NCI-H748 treated with DMSO at 0.1 percent for 48 hours (cell line): ENCODE measurements around the gene GPR35.
A peak's percentile ranks its signal among the peaks of the same experiment; 100 is the strongest.
"Not testable (repeated sequence)": the region's sequence is repeated elsewhere in the genome, so short reads cannot be mapped to it uniquely, and the experiment has no call there.

ENCODE experiments used
- DNase-seq: peaks from one replicate; lab custom pipeline; 2025; lab: John Stamatoyannopoulos, UW

GPR35 gene

DNA sequence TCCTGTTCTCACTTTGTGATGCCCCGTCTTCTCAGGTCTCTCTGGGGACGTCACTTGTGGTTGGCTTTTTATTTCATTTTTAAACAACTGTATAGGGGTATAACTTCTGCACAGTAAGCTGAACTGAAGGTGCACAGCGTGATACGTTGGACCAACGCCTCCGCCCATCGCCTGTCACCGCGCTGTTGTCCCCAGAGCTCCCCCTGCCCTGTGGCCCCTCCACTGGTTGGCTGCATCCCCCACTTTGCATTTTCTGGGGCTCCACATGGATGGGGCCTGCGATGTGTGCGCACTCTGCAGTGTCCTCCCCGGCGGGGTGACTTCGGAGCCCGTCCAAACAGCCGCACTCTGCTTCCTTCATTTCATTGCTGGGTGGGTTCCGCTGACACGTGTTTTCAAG is 14.3 kb downstream of the GPR35 start:
- DNase-seq = no peak

DNA sequence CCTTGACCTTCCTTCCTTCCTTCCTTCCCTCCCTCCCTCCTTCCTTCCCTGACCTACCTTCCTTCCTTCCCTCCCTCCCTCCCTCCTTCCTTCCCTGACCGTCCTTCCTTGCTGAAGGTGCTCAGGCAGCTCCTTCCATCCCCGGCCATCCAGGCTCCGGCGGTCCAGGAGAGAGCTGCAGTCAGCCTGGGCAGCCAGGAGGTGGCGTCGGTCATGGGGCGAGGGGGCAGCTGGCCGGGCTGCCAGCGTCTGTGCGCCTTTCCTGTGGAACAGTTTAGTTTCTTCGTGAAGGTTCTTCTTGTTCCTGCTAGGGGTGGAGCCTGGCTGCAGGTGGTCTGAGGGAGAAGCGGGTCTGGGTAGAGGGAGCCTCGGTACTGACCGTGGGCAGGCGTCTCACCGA is 15.7 kb downstream of the GPR35 start:
- DNase-seq = peak; percentile 6

DNA sequence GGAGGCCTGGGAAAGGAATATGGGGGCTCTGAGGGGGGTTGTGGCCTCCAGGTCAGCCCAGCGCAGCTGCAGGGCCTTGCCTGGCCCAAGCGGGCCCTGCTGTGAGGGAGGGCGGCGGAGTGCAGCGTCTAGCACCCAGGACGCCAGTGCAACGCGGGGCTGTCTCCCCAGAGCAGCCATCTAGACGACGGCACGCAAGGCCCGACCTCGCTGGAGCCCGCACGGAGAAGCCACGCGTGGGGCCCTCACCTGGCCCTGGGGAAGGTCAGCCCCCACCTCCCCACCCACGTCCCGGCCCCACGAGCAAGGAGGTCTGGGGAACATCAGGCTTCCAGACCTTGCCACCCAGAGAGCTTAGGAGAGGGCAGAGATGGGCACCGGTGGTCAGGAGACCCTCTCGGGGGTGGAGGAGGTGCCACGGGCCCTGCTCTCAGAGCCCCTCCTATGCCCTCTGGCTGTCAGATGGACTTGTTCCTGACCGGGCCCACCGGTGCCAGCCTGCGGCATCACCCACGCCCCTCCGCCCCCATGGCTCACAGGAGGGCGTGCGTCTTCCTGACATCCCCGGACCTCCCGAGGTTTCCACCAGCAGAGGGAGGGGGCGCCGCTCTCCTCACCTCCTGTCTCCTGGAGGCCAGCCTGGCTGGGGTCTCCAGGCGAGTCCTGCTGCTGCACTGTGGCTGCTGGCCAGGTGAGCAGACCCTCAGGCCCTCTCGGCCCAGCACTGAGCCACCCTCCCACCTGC is 17.0 kb downstream of the GPR35 start:
- no peak for DNase-seq

DNA sequence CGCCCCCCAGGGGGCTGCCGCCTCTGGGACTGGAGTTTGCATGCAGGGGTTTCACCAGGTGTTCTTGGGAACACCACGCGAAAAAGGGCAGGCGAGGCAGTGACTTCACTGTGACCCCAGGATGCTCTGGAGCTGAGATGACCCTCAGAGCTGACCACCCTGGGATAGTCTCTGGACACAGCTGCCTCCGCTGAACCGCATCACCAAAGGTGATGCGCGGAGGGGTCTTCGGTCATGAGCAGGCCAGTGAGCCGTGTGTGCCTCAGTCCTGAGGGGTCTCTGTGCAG is 17.5 kb downstream of the GPR35 start:
- no peak for DNase-seq

DNA sequence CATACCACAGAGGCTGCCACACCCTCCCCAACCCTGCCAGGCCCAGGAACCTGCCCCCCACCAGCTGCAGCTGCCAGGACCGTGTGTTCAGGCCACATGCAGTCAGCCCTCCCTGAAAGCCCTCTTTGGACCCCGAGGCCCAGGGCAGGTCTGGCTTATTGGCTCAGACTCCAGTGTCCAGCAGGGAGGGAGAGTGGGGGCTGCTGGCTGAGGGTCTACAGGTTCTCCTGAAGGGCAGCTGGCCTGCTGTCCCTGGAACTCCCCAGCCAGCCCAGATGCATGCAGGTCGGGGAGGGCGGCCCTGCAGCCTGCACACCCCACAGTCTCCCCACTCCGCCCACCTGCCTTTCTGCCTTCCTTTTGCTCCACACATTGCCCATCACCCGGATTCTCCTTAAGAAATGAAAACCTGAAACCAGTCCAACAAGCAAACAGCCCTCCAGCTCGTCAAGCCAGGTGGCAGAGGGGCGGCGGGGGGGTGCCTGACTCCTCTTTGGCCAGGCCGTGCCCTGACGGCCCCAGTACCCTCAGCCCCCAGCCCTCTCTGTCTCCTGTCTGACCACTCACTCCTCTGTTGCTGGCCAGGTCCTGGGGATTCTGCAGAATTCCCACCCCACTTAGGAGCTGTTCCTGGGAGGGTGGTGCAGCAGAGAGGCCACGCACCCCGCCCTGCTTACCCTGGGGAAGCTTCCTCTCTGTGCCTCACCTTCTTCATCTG is 18.0 kb downstream of the GPR35 start:
- no peak for DNase-seq

DNA sequence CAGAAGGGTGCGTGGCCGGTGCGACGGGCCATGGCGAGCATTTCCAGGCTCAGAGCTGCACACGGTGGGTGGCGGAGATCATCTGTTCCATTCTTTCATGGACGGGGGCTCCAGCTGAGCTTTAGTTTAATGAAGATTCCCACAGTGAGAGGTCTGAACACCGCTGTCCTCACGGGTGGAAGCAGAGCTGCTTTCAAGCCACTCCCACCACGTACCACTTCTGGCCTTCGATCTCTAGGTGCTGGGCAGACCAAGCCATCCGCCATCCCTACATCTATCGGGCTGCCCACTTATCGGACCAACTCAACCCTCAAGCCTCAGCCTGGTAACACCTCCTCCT is 18.5 kb downstream of the GPR35 start:
- DNase-seq = no peak

DNA sequence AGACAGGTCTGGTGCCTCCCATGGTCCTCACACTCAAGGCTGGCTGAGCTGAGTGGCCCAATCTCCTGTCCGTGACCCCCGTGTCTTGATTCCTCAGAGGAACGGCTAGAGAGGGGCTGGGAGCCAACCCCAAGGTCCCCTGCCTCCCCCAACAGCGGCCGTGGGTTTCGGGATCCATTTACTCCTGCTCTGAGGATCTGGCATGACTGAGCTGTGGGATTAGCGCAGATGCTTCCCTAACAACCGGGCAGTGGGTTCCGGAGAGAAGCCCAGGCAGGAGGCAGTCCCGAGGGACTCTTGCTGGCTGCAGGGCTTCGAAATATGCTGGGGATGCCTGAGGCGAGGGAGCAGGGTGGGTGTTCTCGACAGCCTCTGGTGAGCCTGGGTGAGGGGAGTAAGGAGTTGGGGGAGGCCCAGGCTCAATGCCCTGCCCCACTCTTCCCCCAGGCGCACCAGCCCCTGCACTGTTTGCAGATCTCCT is 18.9 kb downstream of the GPR35 start:
- no peak for DNase-seq

DNA sequence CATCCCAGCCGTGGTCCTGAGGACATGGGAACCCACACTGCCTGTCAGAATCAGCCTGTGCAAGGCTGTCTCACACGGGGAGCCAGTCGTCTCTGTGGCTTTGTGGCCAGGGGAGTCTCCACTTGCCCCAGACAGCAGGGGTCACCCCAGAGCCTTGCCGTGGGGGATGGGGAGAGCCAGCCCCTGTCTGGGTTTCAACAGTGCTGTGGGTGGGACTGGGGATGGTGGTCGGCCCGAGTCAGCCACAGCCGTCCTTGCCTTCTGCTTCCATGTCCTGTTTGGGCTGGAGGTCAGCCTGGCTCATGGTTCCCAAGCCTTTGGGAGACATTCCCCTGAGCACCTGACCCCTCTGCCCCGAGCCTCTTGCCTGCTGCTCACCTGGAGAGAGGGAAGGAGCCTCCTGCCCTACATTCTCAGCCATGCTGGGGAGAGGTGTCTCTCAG is 19.6 kb downstream of the GPR35 start:
- DNase-seq = no peak

DNA sequence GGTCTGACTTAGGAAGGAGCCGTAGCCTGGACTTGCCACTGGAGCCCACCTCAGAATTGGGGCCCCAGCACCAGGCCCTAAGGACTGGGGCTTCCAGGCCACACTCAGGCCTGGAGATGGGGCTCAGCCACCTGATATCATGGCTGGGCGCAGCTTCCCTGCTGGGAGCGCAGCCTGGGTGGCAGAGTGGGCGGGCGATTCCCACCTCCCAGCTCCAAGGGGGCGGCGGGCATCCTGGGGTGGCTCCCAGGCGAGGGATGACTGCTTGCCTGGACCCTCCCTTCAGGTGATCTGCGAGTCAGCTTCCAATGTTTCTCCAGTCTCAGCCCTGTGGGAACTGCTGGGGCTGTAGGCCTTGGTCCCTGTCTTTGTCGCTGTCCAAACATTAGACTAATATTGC is 20.1 kb downstream of the GPR35 start:
- no peak for DNase-seq

DNA sequence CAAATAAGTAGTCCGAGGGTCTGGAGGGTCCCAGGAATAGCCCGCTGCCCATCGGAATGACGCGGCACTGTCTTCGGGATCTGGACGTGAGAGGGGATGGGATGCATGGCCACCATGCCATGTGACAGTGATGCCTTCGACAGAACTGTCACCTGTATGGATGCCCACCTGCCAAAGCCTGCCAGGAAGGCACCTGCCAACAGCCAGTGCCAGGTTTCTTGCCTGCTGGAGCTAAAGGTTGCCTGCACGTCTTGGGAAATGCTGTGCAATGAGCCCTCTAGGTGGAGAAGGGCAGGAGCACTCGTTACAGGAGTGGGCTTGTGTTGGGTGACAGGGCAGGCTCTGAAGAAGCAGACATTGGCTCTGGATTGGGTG is 20.5 kb downstream of the GPR35 start:
- no peak for DNase-seq

DNA sequence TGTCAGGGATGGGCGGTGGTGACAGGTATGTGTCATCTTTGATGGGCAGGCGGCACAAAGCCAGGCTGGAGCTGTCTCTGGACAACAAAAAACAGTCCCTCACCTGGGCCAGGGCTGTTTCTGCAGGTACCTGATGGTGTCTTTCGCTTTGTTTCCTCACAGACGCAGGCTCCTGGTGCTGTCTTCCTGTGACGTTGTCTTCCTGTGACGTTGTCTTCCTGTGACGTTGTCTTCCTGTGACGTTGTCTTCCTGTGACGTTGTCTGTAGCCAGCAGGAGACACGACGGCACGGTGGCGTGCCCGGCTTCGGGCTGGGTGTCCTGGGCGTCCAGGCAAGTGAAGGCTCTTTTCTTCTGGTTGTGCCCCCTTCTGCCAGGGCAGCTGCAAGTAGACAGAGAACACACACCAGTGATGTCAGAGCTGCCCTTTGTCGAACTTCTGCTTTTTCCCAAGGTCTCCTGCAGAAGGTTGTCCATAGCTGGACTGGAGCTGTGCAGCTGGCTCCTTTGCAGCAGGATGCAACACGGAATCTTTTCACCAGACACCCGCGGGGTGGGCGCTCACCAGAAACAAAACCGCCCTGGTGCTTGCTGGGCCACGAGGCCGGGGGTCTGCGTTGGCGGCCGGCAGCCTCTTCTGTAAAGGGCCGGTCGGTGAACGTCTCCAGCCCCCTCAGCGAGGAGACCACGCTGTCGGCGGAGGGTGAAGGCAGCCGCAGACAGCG is 21.1 kb downstream of the GPR35 start:
- DNase-seq = no peak

DNA sequence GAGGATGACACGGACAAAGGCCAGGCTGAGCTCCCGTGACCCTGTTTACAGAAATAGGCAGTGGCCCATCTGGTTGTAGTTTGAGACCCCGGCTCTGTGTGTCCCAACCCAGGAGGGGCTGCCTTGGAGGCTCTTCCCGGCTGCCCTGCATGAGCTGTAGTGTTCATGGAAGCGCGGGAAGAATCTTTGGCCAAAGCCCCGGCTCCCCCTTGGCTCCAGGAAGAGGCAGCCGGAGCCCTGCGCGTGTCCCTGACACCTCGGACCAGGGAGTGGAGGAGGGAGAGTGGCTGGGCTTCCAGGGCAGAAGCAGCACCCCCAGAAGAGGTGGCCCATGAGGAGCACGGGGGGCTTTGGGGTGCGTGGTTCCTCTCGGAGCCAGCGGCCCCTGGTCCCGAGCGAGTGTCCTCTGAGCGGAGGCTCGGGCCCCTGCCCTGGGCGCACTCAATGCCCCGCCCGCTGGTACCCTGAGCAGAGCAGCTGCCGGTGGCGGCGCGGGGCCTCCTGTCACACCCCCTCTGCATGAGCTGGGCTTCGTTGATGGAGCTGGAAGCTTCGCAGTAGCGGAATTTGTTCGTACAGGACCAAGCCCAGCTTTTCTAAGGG is 21.7 kb downstream of the GPR35 start:
- no peak for DNase-seq

DNA sequence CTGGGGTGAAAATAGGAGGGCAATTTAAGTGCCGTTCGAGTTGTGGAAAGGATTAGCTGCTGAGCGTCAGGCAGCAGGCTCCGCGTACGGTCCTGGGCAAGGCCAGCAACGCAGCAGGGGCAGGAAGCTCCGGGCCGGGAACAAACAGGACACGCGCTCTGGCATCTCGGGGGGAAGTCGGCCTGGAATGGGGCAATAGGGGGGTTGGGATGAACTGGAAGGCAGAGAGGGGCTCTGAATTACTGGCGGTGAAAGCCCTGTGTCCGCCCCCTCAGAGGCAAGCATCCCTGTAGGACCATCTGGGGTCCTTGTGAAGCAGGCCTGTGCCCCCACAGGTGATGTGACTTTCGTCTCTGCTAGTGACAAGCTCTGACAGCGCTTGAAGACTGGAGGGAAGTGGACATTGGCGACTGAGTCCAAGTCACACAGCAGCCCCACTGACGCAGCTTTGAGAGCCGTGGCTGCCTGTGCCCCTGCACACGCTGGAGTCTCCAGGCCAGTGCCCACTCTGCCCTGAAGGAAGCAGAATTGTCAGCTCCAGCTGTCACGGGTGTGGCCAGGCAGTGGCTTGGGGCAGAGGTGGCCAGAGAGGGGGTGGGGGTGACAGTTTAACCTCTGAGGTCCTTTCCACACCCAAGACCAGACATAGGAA is 22.3 kb downstream of the GPR35 start:
- DNase-seq = no peak

DNA sequence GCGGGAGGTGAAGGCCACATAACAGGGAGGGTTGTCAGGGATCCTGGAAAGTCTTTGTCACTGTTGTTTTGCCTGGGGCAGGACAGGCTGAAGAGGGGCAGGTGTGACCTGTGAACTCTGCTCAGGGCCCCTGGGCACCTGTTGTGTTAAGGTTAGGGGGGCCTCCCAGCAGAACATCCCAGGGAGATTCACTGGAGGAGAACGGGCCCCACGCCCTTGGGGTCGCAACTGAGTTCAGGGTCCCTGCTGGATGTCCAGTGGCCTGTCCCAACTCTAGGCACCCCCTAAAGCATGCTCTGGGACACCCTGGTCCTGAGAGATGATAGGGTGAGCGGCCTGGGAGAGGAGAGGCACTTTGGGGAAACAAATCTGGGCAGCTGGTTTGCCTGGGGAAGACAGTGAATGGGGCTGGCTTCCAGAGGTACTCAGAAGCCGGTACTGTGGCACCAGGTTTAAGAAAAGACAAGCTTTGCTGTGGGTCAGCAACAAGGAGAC is 22.9 kb downstream of the GPR35 start:
- no peak for DNase-seq

DNA sequence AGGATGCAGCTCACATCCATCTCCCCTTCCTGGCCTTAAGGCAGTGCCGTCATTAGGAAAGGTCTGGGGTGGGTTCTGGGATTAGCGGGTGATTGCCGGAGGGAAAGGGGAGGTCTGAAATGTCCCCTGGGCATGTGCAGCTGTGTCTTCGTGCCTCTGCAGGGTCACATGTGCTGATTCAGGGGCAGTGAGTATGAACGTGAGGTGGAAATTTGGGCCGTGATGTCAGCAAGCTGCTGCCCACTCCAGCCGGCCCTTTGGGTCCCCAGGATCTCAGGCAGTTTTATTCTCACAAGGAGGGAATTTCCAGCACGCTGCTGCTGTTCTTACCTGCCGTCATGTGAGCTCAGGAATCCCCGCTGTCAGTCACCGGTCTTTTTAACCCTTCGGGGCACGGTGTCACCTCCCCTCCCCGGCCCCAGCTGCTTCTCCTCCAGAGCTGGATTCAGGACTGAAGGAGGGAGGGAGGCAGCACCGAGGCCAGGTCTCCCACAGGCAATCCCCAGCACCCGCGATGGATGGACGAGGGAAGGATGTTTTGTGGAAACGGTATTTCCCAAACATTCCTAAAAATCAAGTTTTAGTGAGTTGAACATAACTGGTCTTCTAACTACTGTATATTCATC is 23.5 kb downstream of the GPR35 start:
- DNase-seq = no peak

DNA sequence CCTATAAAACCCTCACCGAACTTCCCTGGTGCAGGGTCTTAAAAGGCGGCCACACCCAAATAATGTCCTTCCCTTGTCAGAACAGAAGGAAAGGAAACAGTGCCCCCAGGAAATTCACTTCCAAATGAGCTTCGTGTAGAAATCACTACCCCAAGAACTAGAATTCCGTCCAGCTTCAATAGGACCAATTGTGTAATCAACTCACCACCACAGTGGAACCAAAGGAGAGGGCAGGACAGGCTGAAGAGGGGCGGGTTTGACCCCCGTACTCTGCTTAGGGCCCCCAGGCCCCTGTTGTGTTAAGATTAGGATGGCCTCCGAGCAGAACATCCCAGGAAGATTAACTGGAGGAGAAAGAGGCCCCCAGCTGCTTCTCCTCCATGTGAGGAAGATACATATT is 24.1 kb downstream of the GPR35 start:
- DNase-seq = no peak

DNA sequence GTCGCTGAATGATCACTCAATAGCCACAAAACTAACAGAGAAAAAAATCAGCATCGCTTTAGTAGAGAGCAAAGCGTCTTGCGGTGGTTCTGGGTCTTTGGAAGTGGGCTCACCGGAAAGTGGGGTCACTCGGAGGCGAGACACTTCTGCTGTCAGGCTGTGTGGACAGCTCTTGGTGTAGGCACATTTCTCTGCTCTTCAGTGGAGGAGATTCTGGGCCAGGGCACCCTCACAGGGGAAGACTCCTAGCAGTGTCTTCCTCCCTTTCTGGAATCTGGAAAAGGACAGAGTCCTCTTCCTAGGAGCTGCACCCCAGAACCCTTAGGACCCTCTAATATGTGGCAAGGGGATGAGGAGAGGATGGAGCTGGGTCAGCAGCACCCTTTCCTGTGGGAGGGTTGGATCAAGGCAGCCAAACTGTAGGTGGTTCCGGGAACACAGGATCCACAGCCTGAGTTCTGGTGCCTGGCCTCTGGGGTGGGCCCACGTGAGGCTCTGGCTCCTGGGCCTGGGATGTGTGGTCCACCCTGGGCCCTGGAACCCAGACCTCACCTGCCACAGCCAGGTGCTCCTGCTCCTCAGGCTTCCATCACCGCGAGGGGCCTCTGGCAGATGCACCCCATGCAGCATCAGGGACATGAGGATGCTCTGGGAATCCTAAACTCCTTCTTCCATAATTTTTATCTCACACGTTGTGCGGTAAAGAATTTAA is 25.1 kb downstream of the GPR35 start:
- no peak for DNase-seq

DNA sequence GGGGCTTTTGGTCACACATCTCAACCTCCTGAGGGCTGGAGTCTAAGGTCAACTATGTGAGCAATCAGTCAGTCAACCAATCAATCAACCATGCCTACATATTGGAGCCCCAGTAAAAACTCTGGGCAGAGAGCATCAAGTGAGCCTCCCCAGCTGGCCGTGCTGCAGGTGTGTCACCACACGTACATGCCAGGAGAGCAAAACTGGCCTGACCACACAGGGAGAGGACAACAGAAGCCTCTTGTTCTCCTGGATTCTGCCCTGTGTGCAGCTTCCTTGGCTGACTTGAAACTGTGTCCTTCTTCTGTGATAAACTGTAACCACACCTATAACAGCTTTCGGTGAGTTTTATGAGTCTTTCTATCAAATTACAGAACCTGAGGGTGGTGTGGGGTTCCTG is 25.9 kb downstream of the GPR35 start:
- DNase-seq = no peak

DNA sequence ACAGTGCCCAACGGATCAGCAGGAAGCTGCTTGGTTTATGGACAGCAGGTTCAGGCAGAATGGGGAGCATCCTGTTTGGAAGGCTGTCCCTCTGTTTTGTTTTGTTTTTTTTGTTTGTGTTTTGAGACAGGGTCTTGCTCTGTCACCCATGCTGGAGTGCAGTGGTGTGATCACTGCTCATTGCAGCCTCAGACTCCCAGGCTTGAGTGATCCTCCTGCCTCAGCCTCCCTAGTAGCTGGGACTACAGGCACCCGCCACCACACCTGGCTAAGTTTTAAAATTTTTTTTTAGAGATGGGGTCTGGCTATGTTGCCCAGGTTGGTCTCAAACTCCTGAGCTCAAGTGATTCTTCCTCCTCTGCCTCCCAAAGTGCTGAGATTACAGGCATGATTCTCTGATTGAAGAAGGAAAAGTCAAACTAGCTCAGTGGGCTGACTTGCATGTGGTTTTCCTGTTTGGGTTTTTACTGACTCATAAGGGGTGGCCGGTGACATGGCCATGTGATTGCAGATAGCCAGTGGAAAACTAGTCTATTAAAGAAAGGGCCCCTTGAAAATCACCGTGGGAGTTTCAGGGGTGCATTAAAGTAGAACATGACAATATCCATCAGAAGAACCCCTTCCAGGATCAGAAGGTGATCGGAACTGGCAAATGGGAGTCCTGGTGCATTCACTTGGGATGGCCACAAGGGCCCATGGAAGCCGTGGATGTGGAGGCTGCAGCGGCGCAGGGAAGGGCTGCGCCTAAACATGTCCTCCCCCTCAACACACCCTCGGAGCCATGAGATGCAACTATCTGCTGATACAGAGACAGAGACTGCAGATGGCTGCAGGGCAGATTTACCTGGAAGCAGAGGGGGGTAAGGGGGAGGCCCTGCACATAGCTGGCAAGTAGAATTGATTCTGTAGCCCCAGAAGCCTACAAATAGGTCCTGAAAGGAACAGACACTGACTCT is 30.9 kb downstream of the GPR35 start:
- no peak for DNase-seq

DNA sequence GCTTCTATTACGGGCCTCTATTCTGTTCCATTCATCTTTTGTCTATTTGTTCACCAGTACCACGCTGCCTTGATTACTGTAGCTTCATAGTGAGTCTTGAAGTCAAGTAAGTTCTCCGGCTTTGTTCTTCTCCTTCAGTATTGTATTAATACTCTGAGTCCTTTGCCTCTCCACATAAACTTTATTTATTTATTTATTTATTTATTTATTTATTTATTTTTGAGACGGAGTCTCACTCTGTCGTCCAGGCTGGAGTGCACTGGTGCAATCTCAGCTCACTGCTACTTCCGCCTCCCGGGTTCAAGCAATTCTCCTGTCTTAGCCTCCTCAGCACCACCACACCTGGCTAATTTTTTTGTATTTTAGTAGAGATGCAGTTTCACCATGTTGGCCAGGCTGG is 34.6 kb downstream of the GPR35 start:
- not testable (repeated sequence) for DNase-seq
